Hepatocyte (in vitro differentiated cells): ENCODE results near the gene PAX5.

Source experiments
- CTCF ChIP-seq: fragments of 200-600 bp; sonication (generic); IDR thresholded peaks from 2 replicates; pipeline ENCODE4 v1.5.1; 2016; ENCODE audit warnings: antibody characterized with exemption, mild to moderate bottlenecking; ENCODE audit not compliant: poor library complexity
- EZH2 ChIP-seq: fragments of 200-600 bp; sonication (generic); IDR thresholded peaks from 2 replicates; pipeline ENCODE4 v1.6.1; 2016; ENCODE audit warnings: antibody characterized with exemption, mild to moderate bottlenecking, borderline replicate concordance
- EZH2phosphoT487 ChIP-seq: fragments of 200-600 bp; sonication (generic); IDR thresholded peaks from one replicate; pipeline ENCODE4 v1.6.1; 2018; ENCODE audit warnings: antibody characterized with exemption, mild to moderate bottlenecking, low read depth, moderate library complexity; ENCODE audit not compliant: unreplicated experiment, severe bottlenecking

GRCh38 chr9:36967997-36968396, 66.1 kb downstream of the PAX5 start:
- TF ChIP-seq CTCF (no peak), EZH2 (no peak), EZH2phosphoT487 (no peak)
